ENCODE results near the gene PRM3. TPM values are rescaled to one million over a fixed set of nuclear protein-coding genes. Genes with fewer than 3 reads are reported as not detected.

PRM3 gene
- total RNA-seq, 1 donor from 2014 or later: not detected

DNA sequence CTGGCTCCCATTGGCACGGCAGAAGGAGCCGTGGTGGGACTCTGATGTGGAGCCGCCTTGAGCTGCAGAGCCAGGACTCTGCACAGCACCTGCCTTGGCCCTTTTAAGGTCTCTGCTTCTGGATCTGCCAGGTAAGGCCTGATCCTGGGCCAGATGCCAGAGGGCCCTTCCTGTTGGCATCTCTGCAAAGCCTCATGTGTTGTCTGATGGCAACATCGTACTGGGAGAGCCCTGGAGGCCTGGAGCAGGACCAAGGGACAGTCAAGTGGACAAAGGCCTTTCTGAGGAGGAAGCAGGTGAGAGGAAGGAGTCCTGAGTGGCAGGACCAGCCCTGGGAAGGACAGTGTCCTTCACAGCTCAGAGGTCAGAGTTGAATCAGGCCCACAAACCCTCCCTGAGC is 43.5 kb downstream of the PRM3 start:
- Mint-ChIP-seq H3K9me3 (ENCODE audit: unreplicated experiment) (no peaks in the 10 kb centered on the region), H3K36me3 (ENCODE audit: low read depth, unreplicated experiment) (no peaks in the 10 kb centered on the region), H3K4me1 (ENCODE audit: unreplicated experiment) (no peaks in the 10 kb centered on the region), H3K27me3 (ENCODE audit: unreplicated experiment) (peaks cover 6% of the 10 kb centered on the region), H3K4me3 (ENCODE audit: unreplicated experiment) (no peak overlapping the region), H3K27ac (ENCODE audit: unreplicated experiment) (no peak overlapping the region)
- no peak for TF ChIP-seq CTCF (IDR thresholded peaks at IDR 0.05; ENCODE audit: unreplicated experiment)
- no peak for DNase-seq (ENCODE audit: low spot score)

- no peak for TF ChIP-seq CTCF (IDR thresholded peaks at IDR 0.05; ENCODE audit: unreplicated experiment)
- DNase-seq (ENCODE audit: low spot score): no peak
- peaks cover 6% of the 10 kb centered on the region for H3K27me3 Mint-ChIP-seq (ENCODE audit: unreplicated experiment)
- H3K9me3 Mint-ChIP-seq (ENCODE audit: unreplicated experiment): no peaks in the 10 kb centered on the region
- H3K4me3 Mint-ChIP-seq (ENCODE audit: unreplicated experiment): no peak overlapping the region
- no peaks in the 10 kb centered on the region for H3K36me3 Mint-ChIP-seq (ENCODE audit: low read depth, unreplicated experiment)
- H3K4me1 Mint-ChIP-seq (ENCODE audit: unreplicated experiment): no peaks in the 10 kb centered on the region
- H3K27ac Mint-ChIP-seq (ENCODE audit: unreplicated experiment): no peak overlapping the region
Observed at GRCh38 chr16:11229432-11229831, 44.0 kb downstream of the PRM3 start.

GRCh38 chr16:11225677-11226549 is 47.5 kb downstream of the PRM3 start:
- DNase-seq (ENCODE audit: low spot score): no peak
- H3K4me1 Mint-ChIP-seq (ENCODE audit: unreplicated experiment): no peaks in the 10 kb centered on the region
- peaks cover 4% of the 10 kb centered on the region for H3K27me3 Mint-ChIP-seq (ENCODE audit: unreplicated experiment)
- H3K4me3 Mint-ChIP-seq (ENCODE audit: unreplicated experiment): no peak overlapping the region
- H3K36me3 Mint-ChIP-seq (ENCODE audit: low read depth, unreplicated experiment): no peaks in the 10 kb centered on the region
- no peak overlapping the region for H3K27ac Mint-ChIP-seq (ENCODE audit: unreplicated experiment)
- TF ChIP-seq CTCF (IDR thresholded peaks at IDR 0.05; ENCODE audit: unreplicated experiment): no peak
- H3K9me3 Mint-ChIP-seq (ENCODE audit: unreplicated experiment): no peaks in the 10 kb centered on the region

DNA sequence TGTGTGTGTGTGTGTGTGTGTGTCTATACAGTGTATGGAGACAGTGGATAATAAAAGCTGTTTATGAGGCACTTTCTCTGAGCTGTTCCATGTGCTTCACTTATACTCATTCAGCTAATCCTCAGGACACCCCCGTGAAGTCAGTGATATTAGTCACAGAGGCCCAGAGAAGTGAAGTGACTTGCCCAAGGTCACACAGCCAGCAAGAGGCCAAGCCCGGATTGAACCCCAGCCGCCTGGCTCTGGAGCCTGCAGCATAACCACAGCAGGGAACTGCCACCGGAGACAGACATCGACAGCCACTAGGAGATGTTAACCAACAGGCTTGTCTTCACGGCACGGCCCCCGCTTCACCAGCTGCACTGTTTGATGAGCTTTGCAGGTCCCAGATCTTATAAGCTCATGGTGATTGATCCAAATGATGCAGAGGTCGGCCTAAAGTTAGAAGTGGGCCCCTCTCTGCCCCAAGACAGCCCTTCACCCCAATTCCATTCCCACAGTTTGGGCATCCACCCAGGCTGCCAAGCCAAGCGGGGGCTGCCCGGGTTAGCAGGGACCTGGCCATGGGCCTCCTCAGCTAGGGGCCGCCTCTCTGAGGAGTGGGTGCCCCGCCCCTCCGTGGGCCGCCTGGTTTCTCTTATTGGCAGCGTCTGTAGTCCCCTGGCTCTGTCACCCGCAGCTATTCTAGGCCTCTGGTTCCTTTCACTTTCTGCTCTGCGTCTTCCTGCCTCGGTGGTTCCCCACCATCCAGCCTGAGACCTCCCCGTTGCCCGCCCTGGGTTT is 48.3 kb downstream of the PRM3 start:
- Mint-ChIP-seq H3K9me3 (ENCODE audit: unreplicated experiment) (no peaks in the 10 kb centered on the region), H3K27me3 (ENCODE audit: unreplicated experiment) (peaks cover 4% of the 10 kb centered on the region), H3K4me1 (ENCODE audit: unreplicated experiment) (no peaks in the 10 kb centered on the region), H3K4me3 (ENCODE audit: unreplicated experiment) (no peak overlapping the region), H3K36me3 (ENCODE audit: low read depth, unreplicated experiment) (no peaks in the 10 kb centered on the region), H3K27ac (ENCODE audit: unreplicated experiment) (no peak overlapping the region)
- DNase-seq (ENCODE audit: low spot score): no peak
- no peak for TF ChIP-seq CTCF (IDR thresholded peaks at IDR 0.05; ENCODE audit: unreplicated experiment)
